A549 (cell line): ENCODE results near the gene CSTF2T.

Source experiments
- CHD2 ChIP-seq: fragments of 150-350 bp; IDR thresholded peaks from 2 replicates; pipeline ENCODE4 v1.6.1; 2014; ENCODE audit warnings: low read length; ENCODE audit not compliant: partially characterized antibody
- CTCF ChIP-seq: fragments of >200 bp; sonication (Bioruptor Twin); formaldehyde crosslinking; IDR thresholded peaks from 3 replicates; pipeline ENCODE4 v1.5.1; 2016
- EHMT2 ChIP-seq: fragments of 200-600 bp; sonication (generic); IDR thresholded peaks from 2 replicates; pipeline ENCODE4 v1.6.1; 2016; ENCODE audit warnings: antibody characterized with exemption, low read depth, mild to moderate bottlenecking, moderate library complexity
- ELK1 ChIP-seq: fragments of 150-350 bp; IDR thresholded peaks from 2 replicates; pipeline ENCODE4 v1.6.1; 2014; ENCODE audit warnings: low read depth, mild to moderate bottlenecking, low read length
- EP300 ChIP-seq, 2 experiments: fragments of >200 bp; sonication (Bioruptor Twin); formaldehyde crosslinking; IDR thresholded peaks; 2 replicates in 1 of 2; 3 replicates in 1 of 2; pipeline ENCODE4 v1.6.1; 2016 to 2017
- HOXA7 ChIP-seq: fragments of 250-450 bp; sonication (Bioruptor Pico); IDR thresholded peaks from 2 replicates; pipeline ENCODE4 v1.5.0; 2020; ENCODE audit warnings: mild to moderate bottlenecking, moderate library complexity
- POLR2AphosphoS2 ChIP-seq: conservative IDR thresholded peaks from 2 replicates; pipeline ENCODE4 v1.6.1; 2012; ENCODE audit warnings: low read length, improper control_type of control experiment, inconsistent platforms
- RAD21 ChIP-seq, 2 experiments: fragments of >200 bp in 1 of 2; sonication (Bioruptor Twin) in 1 of 2; formaldehyde crosslinking in 1 of 2; IDR thresholded peaks in 1 of 2; conservative IDR thresholded peaks in 1 of 2; 2 replicates in 1 of 2; 3 replicates in 1 of 2; pipeline ENCODE4 v1.6.1; 2012 to 2018; ENCODE audit warnings: inconsistent platforms in 1 of 2
- REST ChIP-seq: fragments of 200-600 bp; sonication (generic); IDR thresholded peaks from 2 replicates; pipeline ENCODE4 v1.6.1; 2016; ENCODE audit warnings: antibody characterized with exemption, mild to moderate bottlenecking, moderate library complexity
- RFX5 ChIP-seq: fragments of 450-650 bp; IDR thresholded peaks from 2 replicates; pipeline ENCODE4 v1.7.1; 2014; ENCODE audit warnings: antibody characterized with exemption, mild to moderate bottlenecking, moderate library complexity
- SMC3 ChIP-seq: fragments of >200 bp; sonication (Bioruptor Twin); formaldehyde crosslinking; IDR thresholded peaks from 3 replicates; pipeline ENCODE4 v1.6.1; 2018; ENCODE audit warnings: inconsistent platforms
- ZFP36 ChIP-seq: fragments of 450-650 bp; IDR thresholded peaks from 2 replicates; pipeline ENCODE4 v1.6.1; 2014; ENCODE audit warnings: borderline replicate concordance; ENCODE audit not compliant: partially characterized antibody
- ZSCAN20 ChIP-seq: fragments of 250-450 bp; sonication (Bioruptor Pico); IDR thresholded peaks from 2 replicates; pipeline ENCODE4 v1.8.0; 2022; ENCODE audit warnings: mild to moderate bottlenecking, moderate library complexity

- no peak for TF ChIP-seq ZFP36
- no peak for TF ChIP-seq RAD21 (conservative IDR thresholded peaks at IDR 0.05 in 1 of 2, IDR thresholded peaks at IDR 0.05 in 1 of 2)
- TF ChIP-seq EHMT2 = no peak
- no peak for TF ChIP-seq HOXA7 (CRISPR knock-in tag)
- TF ChIP-seq SMC3 = no peak
- TF ChIP-seq ZSCAN20 = no peak
- TF ChIP-seq CTCF = no peak
- no peak for TF ChIP-seq ELK1
- no peak for TF ChIP-seq REST
- no peak for TF ChIP-seq RFX5
- TF ChIP-seq POLR2AphosphoS2 = no peak
- TF ChIP-seq EP300 (IDR thresholded peaks at IDR 0.05) = no peak
- no peak for TF ChIP-seq CHD2
Measured at GRCh38 chr10:51729822-51730555, 30.6 kb upstream of the CSTF2T start.
